ENCODE measurements around the gene YY1.
"Not testable (repeated sequence)": the region's sequence is repeated elsewhere in the genome, so short reads cannot be mapped to it uniquely, and the experiment has no call there.

Gene YY1

DNA sequence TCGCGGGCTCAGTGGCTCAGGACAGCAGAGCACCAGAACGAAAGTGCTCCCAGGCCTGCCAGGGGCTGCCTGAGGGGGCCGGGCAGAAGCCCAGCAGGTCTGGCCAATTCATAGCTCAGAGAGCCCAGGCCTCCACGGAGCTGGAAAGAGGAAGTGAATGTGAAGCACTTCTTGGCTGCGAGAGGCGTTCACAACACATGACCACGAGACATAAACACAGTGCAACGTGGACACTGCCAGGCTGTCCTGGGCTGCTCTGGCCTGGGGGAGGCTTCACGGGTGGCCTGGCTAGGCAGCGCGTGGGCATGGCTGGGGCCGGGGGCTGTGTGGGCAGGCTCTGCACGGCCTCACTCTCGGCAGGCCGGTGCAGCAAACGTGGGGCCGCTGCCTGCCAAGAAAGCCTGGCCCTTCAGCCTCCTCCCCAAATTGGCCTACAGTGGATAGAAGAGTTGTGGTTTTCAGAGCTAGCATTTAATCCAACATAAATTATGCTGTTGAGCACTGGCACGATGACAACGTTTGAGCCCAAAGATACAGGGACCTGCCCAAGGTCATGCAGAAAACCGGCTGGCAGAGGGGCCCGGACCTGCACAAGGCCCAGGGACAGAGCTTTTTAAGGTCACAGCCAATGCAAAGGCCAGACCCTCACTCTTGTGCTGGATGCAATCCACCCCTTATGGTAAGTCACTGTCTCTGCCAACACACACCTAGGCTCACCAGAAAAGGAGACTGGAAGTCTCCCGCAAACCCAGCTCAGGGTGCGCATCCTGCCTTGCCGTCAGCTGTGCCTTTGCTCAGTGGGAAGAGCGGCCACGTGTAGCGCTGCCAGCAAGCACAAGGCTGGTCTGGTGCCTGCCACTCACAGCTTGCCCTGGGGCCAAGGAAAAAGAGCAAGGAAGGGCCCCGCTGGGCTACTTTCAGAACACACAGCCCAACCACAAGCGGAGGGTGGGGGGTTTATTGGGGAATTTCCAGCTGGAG lies 58.7 kb downstream of the YY1 start:
- peak; percentile 45 for DNase-seq

DNA sequence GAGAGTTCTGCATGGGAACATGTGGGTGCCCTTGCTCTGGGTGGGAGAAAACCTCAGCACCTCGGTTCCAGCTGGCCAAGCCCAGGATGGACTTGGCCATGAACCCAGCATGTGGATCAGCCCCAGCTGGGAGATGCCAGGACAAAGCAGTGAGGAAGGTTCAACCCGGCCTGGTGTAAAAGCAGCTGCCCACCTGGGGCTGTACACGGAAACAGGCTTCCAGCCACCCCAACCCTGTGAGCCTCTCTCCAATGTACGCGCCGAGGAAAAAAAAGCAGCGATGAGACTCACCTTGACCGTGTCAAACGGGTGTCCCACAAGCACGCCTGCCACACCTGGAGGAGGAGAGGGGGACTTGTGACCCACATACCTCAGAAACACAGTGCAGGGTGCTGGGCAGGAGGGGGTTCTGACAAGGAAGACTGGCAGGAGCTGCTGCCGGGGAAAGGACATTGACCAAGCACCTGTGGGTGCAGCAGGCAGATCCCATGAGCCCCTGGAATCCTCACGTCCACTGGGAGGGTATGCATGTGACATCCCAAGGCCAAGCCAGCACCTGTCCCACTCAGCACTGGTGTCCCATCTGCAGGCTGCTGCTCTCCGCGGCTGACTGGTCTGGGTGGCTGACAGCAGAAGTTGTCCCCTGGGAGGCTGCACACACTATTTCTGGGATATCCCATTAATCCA lies 59.8 kb downstream of the YY1 start:
- no peak for DNase-seq

DNA sequence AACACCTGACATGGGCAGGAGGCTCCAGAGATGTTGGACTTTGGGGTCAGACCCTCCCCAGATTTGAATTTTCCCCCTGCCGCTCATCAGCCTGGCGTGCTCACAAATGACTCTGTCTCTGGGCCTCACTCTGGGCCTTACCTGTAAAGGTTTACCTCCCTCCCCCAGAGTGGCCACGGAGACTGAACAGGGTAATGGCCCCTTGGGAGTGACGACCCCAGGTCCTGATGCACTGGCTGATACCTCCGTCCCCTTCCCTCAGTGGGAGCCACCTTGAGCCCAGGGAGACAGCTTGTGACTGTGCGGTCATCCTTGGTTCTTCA lies 60.3 kb downstream of the YY1 start:
- no peak for DNase-seq

DNA sequence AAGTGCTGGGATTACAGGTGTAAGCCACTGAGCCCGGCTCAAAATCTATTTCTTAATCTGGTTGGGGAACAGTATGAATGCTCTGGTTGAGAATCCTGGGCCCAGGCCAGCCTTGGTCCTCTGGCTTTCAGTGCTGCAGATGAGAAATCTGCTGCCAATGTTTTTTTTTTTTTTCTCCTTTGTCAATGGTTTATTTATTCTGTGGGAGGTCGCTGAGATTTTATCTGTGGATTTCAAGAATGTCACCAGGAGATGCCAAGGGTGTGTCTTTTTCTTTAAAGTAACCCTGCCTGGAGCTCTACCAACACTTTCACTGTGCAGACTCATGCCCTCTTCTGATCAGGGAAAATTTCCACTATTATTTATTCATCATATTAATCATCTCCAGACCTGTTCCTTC lies 63.7 kb downstream of the YY1 start:
- no peak for DNase-seq

DNA sequence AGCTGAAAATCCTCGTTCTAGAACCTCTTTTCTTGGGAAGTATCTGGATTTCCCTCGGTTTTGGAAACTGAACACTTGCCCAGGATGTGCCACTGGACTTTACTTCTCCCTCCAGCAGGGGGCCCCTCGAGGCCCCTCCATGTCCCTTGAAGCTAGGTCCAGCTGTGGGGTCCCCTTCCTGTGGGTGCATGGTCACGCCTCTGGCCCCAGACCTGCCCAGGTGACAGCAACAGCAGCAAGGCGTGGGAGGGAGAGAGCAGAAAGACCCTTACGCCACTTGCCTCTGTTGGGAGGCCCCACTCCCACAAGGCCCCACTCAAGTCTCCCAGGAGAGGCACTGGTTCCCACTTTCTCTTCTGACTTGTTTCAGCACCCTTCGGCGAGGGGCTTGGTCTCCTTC lies 64.2 kb downstream of the YY1 start:
- no peak for DNase-seq

DNA sequence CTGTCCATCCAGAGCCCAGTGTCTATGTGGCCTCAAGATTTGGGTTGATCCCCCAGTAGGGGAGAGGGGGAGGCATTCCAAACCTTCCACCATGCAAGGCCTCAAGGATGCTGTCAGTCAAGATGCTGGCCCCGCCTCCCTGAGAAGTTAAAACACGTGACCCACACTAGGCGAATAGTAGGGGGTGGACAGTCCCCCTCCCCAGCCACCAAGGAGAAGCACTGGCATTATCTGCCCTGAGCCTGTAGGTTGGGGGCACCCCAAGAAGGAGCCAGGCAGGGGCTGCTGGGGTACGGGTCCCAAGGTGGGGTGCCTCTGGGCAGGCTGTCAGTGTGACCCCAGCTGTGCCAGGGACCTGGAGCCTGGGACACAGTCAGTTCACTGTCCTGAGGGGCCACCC lies 65.0 kb downstream of the YY1 start:
- DNase-seq: no peak

DNA sequence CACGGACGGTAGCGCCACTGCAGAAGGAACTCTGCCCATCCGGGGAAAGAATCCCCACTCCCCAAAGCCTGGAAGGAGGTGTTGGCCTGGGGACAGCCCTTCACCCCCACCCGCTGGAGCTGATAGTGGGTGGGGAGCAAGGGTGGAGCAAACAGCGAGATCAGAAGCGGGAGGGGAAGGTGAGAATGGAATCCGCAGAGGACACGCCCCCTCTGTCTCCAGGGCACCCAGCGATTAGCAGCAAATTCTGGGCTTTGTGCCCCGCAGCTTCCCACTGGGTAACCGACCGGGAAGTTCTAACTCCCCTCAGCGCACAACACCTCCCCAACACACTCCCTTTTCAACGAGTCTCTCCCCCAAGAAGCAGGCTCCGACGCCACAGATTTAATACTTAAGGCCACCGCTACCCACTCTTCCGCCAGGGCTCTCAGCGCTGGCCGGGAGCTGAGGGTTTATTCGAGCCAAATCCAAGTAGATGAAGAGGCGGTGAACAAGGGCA lies 65.9 kb downstream of the YY1 start:
- peak; percentile 13 for DNase-seq

DNA sequence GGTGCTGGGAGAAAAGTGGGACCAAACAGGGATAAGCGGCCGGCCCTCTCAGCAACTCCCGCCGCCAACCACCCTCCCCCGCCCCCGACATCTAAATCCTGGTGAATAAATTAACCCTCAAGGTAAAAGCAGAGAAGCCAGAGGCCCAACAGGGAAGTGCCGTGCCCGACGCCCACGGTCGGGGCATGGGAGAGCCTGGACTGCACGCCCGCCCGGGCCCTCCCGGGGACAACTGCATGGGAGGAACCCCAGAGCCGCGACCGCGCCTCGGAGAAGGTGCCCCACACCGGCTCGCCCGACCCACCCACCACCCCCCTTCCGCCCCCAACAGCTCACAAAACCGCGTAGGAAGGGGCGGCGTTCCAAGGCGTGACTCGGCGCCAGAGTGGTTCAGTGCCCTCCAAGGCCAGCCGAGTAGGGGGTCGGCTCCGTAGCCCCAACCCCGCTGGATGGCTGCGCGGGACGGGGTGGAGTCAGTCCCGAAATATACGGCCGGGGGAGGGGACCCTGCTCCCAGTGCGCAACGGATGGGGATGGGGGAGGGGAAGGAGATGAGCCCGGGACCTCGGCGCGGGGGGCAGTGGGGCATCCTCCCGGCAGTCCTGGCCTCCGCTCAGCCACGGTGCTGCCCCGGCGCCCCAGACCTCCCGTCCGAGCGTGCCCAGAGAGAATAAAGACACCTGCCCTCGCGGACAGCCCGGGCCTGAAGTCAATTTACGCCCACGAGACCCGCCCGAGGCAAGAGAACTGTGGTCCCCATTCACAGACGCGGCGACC lies 66.6 kb downstream of the YY1 start:
- no peak for DNase-seq

DNA sequence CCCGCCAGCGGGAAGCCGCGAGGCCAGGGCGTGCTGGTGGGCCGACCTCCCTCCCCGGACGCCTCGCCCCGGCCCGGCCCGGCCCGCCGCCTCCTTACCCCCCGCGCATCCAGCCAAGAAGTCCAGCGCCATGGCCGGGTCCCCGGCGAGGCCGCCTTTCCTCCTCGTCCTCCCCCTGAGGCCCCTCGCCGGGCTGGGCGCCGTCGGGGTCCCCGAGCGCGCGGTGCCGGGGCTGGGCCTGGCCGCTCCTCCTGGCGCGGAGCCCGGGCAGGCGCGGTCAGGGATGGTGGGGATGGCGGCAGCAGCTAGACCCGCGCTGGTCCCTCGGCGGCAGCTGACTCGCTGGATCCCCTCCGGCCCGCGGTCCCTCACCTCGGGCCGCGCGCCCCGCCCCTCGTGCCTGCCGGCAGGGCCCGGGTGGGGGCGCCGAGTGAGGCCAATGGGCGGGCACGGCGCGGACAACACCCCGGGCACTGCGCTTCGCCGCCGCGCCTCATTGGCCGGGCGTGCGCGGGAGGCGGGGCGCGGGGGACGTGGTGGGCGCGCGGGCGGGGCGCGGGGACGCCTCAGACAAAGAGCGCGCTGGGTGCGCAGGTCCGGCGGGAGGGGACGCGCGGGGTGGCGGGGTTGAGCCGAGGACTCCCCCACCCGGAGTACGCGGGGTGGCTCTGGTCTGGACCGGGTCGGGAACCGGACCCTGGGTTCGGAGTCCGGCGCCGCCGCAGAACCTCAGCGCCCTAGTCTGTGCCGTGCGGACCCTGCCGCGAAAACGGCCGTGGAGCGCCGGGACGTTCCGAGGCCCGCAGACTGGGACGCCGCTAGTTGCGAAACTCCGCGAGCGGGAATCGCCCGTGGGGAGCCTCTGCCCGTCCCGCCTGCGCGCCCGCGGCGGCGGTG lies 67.4 kb downstream of the YY1 start, which contains the start of gene SLC25A29:
Gene SLC25A29, minus strand, starts transcription at position 344 of the 897 bp plus-strand sequence. Its CDS starts 212 bp downstream, at position 132.
- DNase-seq: peak; percentile 80

DNA sequence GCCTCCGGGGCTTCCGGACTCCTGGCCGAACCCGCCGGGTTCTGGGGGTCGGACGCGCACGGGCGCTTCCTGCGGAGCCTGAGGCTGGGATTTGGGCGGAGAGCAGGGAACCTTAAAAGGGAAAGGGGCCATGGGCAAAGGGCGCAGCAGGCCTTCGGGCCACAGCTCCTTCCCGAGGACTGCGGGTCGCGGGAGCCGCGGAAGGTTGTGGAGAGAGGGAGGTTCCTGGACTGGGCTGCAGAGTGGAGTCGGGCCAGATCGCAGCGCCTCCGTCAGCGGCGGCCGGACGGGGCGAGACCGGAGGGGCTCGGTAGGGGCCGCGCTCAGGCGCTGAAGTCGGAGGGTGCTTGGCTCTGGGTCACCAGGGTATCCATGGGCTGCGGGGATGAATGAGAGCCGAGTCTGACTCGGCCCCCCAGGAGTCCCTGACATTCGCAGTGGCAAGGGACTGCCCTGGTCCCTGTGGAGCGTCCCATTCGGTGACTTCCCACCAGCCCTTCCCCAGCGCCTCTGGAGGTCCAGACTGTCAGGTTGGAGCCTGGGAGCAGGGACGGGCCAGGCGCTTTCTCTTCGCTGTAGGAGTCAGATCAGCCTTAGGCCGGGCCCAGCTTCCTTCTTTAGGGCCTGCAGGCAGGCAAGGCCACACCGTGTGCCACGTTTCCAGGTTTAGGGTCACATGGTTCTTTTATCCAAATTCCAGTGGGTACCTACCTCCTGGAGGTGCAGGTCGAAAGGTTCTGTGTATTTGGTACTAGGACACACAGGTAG lies 68.2 kb downstream of the YY1 start:
- no peak for DNase-seq

DNA sequence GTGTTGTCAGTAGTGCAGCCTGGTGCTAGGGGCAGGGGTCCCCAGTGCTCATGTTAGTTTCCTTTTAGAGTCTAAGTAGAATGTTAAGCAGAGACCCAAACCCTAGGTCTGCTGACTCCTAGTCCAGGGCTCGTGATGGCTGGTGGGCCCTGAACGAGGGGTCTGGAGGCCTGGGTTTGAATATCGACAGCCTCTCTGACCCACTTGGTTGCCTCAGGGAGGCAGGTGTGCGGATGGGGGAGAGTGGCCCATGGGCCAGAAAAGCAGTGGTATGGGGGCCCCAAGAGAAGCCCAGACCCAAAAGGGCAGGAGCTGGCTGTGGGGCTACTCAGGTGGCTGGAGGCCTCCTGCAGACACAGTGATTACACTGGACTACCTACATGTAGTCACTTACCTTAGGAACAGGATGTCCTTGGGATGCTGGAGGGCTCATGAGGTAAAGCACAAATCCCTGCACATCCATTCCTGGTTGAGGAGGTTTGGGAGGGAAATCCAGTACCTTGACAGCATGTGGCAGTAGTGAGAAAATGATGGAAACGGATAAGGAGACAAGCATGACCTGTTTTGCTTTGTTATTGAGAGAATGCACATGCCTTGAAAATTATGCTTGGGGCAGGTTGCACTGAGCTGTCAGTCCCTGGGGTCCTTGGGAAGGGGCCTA lies 69.0 kb downstream of the YY1 start:
- DNase-seq: no peak

DNA sequence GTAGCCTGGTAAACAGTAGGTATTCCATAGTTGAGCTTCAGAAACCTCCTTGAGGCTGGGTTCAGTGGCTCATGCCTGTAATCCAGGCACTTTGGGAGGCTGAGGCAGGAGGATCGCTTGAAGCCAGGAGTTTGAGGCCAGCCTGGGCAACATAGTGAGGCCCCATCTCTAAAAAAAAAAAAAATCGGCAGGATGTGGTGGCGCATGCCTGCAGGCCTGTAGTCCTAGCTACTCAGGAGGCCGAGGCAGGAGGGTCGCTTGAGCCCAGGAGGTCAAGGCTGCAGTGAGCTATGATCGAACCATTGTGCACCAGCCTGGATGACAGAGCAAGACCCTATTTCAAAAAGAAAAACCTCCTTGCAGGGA lies 69.5 kb downstream of the YY1 start:
- DNase-seq: not testable (repeated sequence)

DNA sequence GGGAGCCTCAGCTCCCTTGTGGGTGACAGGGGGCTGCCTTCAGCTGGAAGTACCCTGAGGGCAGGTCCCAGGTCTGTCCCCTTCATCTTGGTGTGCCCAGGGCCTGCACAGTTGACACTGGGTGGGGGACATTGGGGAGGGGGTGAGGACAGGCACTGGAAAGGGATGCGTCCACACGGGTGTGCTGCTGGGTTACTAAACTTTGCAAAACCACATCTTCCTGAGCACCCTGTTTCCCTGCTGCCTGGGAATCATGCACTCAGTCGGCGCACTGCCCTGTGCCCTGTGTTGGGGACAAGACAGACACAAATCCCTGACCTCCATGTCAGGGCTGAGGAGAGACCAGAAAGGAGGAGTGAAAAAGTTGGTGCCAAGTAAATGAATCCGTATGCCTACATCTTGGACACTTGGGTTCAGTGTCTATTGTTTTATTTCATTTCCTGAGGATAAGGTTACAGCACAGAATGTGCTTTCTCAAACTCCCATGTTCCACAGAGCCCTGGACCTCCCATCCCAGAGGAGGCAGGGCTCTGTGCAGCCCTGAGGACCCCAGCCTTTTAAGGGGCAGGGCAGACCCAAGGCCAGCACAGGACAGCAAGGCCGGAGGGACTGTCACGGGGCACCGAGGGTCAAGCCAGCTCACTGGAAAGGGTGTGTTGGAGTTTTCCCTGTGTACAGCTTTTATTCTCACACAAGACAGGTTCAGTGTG lies 70.2 kb downstream of the YY1 start:
- DNase-seq: no peak

DNA sequence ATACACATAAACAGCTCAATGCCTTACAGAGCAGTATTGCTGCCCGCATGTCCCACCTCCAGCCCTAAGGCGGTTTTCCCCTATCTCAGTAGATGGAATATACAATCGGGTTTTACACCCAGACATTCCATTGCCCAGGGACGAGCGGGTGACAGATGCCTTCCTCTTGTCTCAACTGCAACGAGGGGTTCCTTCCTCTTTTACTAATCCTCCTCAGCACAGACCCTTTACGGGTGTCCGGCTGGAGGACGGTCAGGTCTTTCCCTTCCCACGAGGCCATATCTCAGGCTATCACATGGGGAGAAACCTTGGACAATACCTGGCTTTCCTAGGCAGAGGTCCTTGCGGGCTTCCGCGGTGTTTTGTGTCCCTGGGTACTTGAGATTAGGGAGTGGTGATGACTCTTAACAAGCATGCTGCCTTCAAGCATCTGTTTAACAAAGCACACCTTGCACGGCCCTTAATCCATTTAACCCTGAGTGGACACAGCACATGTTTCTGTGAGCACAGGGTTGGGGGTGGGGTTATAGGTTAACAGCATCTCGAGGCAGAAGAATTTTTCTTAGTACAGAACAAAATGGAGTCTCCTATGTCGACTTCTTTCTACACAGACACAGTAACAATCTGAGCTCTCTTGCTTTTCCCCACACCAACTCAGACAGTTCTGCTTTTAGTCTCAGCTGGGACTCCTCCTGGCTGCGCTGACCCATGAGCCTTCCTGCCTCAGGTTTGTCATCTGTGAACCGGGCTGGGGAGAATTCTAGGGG lies 73.3 kb downstream of the YY1 start:
- DNase-seq: not testable (repeated sequence)

DNA sequence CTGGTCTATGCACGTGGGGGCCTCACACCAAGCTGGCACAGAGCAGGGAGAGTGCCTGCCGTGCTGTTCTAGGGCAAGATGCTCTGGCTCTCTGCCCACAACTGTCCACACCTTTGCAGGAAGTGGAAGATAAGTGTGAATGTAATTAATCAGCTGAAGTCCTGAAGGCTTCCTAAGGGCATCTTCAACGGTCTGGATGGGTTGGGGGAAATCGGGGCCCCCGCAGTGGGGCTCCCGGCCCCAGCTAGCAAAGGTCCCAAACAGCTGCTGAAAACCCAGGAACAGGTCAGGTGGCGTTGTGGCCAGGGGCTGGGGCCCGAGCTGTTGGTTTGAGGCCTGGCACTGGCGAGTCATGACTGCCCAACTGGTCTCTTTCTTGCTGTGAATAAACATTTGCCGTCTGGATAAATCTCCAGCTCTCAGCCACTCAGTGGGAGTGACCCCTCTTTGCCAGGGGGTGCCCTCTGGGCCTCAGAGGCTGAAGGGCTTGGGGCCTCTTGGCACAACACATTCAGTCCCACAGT lies 74.0 kb downstream of the YY1 start:
- no peak for DNase-seq

DNA sequence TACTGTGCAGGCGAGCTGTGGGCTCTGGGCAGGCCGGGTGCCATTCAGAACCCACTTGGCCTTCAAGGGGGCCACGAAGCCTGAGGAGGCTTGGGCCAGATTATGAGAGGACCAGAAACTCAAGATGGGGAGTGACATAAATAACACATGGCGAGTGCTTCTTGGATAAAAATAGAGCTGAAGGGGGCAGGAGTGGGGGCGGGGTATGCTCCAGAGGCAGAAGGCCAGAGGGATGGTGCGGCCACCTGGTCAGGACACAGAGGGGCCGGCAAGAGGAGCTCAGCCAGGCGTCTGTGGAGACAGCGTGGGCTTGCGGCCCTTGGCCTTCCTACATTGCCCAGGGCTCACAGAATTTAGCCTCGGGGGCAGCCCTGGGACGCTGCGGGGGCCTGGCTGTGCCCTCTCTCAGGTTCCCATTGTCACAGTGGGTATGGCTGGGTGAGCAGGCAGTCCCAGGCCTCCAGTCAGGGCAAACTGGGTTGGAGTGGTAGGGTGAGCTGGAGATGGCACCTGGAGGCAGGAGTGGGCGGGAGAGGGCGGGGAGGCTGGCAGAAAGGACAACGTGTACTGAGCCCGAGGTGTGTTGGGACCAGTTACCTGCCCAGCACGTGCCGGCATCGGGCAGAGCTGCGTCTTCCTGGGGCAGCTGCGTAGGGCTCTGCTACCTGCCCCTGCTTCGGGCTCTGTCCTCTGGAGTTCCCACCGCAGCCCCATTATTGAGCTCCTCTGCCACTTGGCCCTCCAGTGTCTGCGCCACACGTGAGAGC lies 74.7 kb downstream of the YY1 start:
- DNase-seq: no peak

DNA sequence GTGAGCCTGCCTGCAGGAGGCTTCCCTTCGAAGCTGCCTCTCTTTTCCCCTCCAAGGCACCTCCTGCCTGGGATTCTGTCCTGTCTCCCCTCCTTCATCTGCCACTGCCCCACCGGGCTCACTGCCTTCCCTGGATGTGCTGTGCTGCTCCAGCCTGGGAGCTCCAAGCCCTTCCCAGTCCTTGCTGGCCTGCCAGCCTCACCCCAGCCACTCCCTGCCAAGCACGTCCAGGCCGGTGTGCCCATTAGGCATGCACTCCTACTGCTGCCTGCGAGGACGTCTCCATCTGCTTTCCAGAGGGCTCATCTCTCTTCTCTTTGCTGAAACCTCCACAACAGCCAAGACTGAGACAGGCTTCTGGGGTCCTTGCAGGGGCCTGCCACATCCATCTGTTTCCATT lies 75.8 kb downstream of the YY1 start:
- no peak for DNase-seq

DNA sequence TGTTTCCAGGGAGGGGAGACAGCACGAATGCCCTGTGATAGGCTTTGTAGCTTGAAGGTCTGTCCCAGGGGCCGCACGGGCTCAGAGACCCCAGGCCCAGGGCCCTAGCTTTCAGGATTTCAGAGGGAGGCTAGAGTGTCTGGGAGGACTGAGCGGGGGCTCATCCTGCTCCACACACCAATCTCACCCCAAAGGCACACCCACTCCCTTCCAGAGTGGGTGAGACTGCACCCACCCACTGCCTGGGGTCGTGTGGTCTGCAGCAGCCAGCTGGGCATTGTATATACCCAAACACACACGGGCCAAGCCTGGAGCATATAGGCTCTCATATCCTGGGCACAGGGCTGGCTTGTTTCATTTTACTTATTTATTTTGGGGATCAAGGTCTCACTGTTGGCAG lies 78.4 kb downstream of the YY1 start:
- no peak for DNase-seq
